NCI-H524 (cell line): Measurements from ENCODE around the gene LCN9.
"Not testable (repeated sequence)": the region's sequence is repeated elsewhere in the genome, so short reads cannot be mapped to it uniquely, and the experiment has no call there.

Experiments
- DNase-seq, 2 experiments: peaks; one replicate each; lab custom pipeline; 2025; lab: John Stamatoyannopoulos, UW

Gene LCN9

DNA sequence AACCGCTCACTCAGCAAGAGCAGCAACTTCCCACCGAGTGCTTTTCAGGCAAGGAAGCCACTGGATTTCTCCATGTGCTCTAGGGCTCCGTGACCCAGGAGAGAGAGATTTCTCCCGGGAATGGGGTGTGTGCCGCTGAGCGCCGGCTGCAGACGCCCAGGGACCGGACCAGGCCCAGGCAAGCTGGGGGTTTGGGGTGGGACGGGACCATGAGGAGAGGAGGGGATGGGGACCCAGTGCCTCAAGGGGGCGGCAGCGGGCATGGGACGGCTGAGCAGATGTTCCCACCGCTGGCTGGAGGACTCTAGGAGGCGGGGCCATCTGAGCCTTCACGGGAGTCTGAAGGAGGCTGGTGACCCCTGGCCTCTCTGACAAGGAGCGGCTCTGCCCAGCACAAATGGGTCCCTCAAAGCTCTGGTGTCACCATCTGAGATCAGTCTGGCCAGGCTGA, 8.5 kb downstream of the LCN9 start:
- DNase-seq, result peak in 1 of 2 experiments; percentile 12

DNA sequence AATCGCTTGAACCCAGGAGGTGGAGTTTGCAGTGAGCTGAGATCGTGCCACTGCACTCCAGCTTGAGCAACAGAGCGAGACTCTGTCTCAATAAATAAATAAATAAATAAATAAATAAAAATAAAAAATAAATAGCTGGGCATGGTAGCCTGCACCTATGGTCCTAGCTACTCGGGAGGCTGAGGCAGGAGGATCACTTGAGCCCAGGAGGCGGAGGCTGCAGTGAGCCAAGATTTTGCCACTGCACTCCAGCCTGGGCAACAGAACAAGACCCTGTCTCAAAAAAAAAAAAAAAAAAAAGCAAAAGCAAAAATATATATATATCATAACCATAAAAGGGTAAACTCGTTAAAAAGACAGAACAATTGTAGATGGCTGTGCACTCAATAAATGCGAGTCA, 9.7 kb downstream of the LCN9 start:
- not testable (repeated sequence) for DNase-seq

DNA sequence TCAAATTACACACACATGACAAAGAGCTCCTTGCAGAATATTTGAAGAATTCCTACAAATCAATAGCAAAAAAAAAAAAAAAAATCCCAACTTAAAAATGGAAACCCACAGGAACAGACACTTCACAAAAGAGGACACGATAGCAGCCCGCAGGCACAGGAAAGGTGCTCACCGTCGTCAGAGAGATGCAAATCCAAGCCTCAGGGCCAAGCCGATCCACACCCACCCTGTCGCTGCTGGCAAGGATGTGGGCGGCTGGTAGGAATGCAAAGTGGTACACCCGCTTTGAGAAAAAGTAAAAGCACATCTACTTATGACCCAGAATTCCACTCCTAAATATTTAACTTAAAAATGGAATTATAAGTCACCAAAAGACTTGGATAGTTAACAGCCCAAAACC, 10.8 kb downstream of the LCN9 start:
- DNase-seq, result no peak

DNA sequence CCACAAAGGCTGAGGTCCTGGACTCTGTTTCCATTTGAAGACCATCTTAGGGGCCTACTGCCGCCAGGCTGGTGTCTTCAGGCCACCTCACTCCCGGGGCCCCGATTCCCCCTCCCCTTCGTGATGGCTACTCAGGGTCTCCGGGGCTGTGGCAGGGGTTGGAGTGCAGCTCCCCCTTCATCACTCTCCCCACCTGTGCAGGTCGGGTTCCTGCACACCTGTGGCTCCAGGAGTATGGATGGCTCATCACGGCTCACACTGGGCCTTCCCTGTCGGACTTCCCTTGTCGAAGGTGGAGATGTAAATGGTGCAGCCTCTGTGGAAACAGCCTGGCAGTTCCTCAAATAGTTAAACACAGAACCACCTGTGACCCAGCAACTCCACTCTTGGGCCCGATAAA, 11.9 kb downstream of the LCN9 start:
- DNase-seq, result no peak

DNA sequence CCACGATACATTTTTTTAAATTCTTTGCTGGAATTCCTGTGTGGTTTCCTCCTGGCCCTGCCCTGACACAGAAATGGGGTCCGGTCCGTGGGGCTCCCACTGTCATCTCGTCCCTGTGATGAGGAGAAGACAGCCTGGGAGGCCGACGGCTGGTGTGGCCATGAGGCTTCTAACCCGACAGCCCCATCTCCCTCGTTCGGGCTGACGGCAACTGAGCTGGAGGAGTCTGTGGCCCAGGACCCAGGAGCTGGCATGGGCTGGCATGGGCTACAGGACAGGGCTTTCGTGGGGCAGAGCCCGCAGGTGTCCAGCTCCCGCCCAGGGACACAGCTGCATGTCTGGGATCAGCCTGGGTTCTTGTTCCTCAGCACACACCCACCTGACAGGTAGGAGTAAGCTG, 13.8 kb downstream of the LCN9 start:
- DNase-seq, result no peak

DNA sequence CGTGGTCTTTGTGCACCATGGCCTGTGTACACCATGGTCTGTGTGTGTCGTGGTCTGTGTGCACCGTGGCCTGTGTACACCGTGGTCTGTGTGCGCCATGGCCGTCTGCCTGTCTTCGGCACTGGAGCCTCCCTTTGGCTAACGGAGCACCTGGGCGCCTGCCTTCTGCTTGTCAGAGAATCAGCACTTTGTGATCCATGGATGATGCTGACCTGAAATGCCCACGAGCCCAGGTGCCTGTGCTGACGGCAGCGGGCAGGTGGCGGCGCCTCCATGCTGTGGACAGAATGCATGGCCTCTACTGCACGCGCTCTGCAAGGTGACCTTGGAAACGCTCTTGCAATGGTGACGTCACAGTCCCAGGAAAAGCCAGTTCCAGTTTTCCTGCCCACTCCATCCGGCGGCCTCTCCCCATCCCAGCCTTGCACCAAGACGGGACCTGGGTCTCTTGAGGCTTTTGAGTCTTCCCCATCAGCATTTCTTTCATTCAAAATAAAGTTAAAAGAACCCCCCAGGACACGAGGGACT, 14.6 kb downstream of the LCN9 start:
- DNase-seq, result no peak

DNA sequence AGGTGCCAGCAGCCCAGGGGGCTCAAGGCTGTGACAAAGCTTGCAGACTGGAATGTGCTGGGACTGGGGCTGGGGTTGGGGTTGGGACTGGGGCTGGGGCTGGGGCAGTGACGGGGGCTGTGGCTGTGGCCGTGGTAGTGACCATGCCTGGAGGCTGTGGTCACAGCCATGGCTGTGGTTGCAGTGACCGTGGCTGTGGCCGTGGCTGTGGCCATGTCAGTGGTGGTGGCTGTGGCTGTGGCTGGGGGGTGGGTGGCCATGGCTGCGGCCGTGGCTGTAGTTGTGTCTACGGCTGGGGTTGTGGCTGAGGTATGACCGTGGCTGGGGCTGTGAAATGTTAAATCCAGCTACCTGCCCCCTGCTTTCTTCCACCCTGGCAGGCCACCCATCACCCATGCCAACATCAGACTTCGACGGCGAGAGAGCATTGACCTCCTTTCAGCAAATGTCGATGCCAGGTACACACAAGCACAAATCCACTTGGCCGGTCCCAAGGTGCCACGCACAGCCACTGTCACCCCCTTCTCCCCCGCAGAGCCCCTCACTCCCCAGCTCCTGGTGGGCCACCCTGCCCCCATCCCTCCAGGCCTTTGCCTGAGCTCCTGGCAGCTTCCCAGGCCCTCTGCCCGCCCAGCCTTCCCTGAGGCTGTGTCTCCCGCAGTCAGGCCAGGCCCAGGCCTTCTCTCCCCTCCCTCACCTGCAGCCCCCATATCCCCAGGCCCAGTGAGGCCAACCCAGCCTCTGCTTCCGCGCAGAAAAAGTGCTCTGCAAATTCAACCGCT, 15.3 kb downstream of the LCN9 start:
- no peak for DNase-seq

DNA sequence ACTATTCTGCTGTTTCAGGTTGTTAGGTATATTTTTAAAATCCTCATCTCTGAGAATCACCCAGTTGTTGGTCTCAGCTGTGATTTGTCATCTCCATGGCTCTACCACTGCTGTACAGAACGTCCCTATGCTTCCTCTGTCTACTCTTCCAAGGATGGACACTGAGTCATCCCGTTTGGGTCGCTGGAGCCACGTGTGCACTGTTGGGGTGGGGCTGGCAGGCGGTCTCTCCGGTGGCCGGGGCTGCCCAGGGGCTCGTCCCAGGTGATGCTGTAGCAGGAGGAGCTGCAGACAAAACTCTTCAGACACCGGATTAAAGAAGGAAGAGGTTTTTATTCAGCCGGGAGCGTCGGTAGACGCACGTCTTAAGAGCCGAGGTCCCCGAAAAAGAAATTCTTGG, 16.9 kb downstream of the LCN9 start:
- DNase-seq, result no peak

DNA sequence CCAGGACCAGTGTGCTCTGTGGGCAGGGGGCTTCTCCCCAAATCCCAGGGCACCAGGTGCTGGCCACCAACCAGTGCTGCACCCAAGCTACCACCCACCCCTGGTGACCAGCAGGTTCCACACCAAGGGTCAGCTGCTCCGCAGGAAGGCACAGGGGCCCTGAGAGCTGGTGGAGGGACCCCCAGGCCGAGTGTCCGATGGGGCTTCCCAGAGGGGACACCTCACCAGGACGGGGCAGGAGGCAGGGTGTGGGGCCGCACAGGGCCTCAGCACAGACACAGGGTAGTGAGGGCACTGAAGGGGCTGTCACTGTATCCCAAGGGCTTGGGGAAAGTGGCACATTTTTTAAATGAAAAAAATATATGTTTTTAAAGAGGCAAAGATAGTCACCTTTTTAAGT, 18.1 kb downstream of the LCN9 start:
- DNase-seq, result no peak

DNA sequence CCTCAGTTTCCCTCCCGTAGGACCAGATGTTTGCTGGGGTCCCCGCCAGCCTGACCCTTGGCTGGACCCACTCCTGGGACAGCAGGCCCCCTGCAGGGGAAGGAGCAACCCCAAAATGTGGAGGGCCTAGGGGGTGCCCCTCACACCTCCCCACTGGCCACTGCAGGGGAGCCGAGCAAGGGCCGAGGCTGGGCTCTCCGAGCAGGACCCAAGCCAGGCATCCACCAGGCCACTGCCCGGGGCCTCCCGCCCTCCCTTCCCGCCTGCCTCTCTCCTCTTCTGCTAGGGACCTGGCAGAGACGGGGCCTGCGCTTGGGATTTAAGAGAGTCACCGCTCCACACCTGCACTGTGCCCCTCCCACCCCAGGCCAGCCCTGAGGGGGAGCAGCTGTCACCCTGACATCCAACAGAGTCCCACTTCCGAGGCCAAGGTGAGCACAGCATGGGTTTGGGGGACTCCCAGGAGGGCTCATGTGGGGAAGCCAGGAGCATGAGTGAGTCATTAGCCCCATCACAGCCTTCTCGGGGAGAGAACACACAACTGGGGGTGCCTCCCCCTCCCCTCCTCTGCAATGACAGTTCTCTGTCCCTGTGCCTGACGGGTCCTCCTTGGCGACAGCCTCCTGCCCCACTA, 20.4 kb downstream of the LCN9 start:
- DNase-seq, result no peak

DNA sequence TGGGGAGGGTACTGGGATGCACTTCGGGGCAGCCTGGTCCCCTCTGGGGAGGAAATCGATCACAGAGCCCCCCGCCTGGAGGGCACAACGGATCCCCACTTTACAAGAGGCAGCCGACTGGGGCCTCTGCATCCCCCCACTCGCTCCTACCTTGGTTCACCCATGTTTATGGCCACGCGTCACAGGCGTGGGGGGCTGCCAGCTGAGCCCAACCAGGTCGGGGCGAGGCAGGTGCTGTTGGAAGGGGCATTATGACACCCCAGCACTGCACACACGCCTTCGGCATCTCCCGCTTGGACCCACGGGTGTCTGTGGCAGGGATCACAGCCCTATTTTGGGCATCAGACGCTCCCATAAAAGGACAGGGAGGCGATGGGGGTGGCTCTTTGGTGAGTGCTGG, 21.6 kb downstream of the LCN9 start:
- no peak for DNase-seq

DNA sequence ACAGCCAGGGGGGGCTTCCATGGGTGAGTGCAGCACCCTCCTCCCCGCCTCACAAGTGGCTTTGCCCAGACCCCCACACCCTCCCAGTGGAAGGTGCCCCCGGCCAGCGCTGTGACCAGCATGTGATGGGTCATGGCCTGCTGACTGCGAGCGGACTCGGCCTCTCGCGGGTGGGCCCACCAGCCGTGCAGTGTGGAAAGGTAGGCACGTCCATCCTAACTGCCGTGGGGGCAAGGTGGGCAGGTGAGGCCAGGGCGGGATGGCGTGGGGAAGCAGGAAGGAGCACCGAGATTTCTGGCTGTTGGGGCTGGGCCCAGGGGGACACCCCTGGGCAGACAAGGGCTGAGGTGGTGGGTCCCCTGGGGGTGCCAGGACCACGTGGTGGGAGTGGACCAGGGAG, 24.1 kb downstream of the LCN9 start:
- no peak for DNase-seq

DNA sequence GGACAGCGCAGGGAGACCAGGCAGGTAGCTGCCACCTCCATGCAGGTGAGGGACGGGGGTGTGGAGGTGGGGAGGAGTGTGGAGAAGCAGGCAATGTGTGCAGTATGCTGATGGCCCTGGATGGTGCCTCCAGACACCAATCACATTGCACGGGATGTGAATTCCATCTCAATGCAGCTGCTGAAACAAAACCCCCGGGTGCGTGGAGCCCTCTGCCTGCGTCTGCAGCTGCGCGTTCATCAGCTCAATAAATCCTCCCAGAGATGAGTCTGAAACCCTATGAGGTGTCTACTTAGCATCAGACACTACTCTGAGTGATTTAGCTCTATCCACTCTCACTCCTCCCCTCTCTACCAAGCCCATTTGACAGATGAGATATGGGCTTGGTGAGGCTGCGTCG, 25.9 kb downstream of the LCN9 start:
- no peak for DNase-seq

DNA sequence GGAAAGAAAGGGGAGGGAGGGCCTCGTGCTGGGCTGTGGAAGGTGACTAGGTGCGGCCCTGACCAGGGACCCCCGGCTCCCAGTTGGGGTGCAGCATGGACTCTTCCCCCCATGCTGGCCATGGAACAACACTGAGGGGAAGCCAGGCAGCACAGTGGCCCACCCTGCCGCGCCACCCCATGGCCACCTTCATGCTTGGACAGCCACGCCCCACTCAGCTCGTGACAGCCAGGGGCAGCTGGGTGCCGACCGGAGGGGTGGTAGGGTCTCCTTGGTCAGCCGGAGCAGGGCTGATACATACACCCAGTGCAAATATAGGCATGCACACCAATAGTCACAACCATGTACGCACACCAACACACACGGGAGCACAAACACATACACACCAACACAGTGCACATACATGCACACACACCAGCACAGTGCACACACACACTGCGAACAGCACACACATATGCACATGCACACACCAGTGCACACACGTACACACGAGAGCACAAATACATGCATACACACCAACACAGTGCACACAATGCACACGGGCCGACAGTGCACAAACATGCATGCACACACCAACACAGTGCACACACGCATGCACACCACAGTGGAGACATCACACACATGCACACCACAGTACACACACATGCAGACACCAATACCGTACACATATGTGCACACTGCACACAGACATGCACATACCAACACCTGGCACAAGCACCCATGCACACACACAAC, 27.9 kb downstream of the LCN9 start:
- no peak for DNase-seq

DNA sequence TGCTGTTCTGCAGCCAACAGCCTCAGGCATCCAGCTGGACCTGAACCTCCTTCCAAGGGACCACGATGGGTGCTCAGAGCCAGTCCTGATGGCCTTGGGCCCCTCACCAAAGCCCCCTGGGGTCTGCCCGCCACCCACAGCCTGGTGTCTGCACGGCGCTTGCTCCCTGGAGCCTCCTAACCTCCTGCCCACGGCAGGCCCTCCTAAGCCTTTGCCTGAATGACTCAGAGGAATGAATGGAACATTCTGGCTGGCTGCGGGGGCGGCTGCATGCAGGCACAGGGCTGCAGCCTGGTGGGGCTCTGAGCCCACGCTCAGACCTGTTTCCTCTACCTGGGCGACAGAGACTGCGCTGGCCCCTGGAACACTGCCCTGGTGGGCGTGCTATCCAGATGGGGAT, 29.3 kb downstream of the LCN9 start:
- DNase-seq, result no peak

DNA sequence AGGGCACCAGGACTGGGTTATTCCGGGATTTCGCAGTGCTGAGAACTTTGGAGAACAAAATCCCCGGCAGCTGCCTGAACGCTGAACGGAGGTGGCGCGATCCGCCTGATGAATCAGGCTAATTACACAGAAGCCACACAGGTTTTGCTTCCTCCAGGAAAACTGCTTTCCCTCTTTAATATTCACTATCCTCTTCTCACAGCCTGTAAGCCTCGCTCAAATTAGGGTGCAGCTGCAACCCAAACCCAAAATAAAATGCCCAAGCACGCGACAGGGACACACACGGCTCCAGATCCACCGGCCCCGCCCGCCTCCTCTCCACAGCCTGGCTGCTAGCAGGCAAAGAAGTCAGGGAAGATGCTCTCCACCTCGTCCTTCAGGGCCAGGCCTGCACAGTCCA, 30.2 kb downstream of the LCN9 start:
- DNase-seq, result no peak

DNA sequence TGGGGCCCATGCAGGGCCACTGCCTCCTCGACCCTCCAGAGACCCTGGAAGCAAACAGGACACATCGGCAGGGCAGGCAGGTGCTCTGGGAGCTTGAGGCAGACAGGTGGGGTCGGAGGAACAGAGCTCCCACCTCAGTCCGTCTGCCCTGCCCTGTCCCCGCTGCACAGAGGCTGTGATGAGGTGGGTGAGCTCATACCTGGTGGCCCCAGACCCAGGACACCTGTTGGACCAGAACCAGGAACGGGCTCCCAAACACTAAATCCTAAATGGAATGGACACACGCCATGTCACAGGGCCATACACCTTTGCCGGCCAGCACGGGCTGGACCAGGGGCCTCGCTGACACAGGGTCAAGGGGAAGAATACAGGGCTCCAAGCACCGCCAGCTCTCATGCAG, 30.7 kb downstream of the LCN9 start:
- no peak for DNase-seq

DNA sequence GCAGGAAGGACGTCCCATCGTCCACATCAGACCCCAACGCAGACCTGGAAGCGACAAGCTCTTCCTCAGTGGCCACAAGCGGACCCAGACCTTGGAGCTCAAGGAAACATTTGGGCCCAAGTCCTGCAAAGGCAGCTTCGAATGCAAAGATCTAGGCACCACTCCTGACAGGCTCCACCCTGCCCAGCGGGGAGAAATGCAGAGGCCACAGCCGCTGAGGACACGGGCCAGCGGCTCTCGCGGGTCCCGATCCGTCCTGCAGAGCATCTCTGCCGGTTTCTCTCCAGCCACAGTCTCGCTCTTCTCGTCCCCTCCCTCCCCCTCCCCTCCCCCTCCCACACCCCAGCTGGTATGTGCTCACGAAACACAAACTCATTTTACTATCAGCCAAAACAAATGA, 31.3 kb downstream of the LCN9 start:
- no peak for DNase-seq

DNA sequence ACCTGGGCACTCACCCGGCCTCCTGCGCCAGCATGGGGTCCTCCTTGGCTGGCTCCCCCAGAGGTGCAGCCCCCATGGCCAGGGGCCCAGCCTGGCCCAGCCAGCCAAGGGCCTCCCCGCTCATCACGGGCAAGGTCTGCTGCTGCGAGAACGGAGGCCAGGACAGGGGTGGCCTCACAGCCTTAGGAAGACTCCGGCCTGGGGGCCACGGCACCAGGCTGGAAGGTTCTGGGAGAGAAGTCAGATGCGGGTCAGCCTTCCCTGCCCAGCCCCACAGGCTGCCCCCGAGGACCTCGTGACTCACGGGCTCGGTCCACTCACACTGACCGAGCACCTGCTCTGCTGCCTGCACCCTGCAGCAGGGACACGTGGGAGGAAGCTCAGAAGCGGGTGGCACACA, 31.9 kb downstream of the LCN9 start:
- DNase-seq, result no peak

DNA sequence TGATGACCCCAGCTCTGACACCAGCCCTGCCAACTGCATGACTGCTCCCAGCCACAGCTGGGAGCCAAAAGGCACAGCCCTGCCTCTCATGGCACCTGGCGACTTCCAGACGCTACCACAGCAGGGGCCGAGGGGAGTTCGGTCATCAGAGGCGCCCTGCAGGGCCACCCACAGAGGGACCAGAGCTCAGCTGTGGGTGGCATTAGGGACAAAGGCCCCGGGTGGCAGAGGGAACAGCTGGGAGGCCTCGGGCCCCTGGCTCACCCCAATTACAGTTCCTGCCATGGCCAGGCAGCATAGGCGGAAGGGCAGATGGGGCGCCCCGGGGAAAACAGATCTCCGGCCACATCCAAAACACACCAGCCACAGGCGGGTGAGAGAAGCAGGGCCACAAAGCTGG, 32.5 kb downstream of the LCN9 start:
- no peak for DNase-seq

DNA sequence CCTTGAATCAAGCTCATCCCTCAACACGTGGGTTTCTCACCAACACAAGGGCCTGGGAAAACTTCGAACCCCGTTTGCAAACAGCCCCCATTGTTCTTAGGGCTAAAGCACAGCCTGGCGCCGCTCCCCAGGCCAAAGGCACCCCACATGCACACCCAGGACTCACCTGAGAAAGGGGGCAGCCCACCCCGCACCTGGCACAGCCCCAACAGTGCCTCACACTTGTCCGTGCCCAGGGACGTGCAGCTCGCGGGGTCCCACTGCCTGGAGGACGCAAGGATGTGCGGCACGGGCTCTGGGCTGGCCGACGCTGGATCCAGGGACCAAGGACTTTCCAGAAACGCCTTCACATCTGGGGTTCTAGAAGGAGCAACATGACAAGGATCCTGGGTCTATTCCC, 33.3 kb downstream of the LCN9 start:
- no peak for DNase-seq

DNA sequence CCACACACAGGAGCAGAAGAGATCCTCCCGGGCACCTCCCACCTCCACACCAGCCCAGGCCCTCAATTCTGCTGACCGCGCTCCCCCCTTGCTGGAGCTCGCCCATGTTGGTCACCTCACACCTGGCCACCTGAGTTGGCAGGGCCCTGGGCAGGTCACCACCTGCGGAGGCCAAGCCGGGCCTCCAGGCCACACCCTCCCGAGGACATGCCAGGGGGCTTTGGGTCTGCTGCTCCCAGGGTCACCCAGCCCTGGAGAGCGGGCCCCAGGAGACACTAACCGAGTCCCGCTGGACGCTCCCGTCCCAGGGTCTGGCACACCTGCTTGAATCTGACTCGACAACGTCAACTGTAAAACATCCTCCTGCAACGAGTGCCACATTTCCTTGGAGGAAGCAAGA, 34.1 kb downstream of the LCN9 start:
- DNase-seq, result no peak

DNA sequence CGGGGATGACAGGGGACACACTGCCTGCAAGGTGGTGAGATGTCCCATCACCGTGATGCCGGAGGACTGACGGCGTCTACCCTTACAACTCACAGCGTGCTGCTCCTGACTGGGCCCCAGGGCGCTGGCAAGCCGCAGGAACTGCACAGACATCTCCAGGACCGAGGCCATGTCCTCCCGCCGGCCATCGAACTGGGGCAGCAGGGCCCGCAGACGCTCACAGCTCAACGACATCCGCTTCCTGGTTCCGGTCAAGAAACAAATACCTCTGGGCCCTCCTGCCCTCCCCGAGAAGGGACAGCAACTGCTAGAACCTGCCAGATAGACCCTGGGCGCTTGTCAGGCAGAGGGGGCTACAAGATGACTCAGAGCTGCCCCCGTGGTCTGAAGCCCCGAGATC, 35.1 kb downstream of the LCN9 start:
- DNase-seq, result no peak
